Hindlimb muscle (tissue), 1 donor: ENCODE data around the gene ITGB3BP. TPM values are rescaled to one million over a fixed set of nuclear protein-coding genes. Genes with fewer than 3 reads are reported as not detected.
A peak's percentile ranks its signal among the peaks of the same experiment; 100 is the strongest.

Experiments
- DNase-seq: peaks from one replicate; pipeline ENCODE4 v3.0.0-alpha.2; 2013
- polyA plus RNA-seq: library from polyadenylated mRNA; unstranded; fragments of 120-200 nt; gene quantifications from one replicate; pipeline ENCODE4 v1.2.1, GENCODE V29; 2013; ENCODE audit not compliant: insufficient read length

ITGB3BP gene
- polyA plus RNA-seq, 1 donor, result 31.1 TPM

DNA sequence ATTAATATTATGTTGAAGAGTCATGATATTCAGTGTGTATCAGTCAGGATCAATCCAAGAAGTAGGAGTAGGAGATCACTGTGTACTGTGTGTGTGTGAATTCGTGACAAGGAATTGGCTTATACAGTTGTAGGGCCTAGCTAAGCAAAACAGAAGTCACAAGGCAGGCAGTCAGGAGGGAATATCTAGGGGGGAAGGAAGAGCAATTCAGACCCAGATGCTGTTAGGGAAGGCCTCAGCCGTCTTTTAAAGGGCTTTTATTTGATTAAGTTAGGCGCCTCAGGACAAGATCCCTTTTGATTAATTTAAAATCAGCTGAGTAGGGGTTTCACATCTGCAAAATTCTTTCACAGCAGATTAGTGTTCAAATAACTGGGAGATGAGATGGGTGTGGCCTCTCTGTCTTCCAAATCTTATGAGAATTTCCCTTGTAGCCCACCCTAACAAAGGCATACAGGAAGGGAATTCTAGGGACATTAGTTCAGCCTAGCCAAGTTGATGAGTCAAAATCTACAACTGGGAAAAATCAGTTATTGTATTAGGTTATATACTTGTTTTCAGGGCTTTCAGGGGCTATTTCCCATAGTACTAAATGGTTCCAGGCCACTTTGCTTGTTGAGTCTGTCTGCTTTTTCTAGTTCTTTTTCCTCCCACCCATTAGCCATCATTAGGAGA is 108.2 kb downstream of the ITGB3BP start:
- DNase-seq, result peak; percentile 11

DNA sequence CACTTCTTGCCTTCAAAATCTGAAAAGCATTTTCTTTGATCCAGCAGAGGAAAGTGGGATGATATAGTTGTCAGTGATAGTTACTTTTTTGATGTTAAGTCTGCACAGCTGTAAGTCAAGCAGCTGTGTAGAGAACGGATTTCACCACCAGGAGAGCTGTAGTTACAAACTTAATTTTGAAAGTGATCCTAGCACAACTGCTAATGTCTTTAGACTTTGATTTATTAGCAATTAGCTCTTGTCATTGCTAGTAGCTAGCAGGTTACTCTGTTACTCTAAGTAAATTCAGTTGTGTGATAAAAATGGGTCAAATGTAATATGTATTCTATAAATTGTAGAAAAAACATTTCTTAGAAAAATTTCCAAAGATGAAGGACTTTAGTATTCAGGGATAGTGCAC is 109.6 kb downstream of the ITGB3BP start:
- no peak for DNase-seq

DNA sequence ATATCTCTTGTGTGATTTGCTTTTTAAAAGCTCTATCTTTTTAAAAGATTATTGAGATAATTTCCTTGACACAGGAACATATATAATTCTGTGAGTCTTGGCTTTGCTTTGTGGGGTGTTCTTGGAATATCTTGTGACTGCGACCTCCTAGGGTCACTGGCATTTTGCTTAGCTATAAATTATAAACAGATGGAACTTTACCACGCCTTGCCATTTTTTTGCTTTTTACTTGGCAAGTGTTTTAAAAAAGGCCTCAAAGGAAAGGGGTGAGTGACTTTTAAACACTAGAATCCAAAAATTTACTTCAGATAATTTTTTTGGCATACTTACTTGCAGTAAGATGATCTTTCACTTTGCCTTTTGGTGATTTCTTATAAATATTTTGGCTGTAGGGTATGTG is 112.0 kb downstream of the ITGB3BP start:
- no peak for DNase-seq

DNA sequence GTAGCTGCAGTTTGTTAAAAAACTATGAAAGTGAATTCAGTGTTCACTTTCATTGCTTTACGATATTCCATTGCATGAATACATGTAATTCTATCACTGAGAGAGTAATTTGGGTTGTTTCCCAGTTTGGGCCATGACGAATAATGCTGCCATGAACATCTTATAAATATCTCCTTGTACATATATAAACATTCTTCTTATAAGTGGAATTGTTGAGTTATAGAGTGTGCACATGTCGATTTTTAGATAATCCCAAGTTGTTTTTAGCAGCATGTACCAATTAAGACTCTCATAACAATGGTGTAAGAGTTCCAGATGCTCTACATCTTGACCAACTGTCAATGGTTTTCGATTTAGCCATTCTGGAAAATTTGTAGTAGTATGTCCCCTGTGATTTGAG is 114.7 kb downstream of the ITGB3BP start:
- no peak for DNase-seq

DNA sequence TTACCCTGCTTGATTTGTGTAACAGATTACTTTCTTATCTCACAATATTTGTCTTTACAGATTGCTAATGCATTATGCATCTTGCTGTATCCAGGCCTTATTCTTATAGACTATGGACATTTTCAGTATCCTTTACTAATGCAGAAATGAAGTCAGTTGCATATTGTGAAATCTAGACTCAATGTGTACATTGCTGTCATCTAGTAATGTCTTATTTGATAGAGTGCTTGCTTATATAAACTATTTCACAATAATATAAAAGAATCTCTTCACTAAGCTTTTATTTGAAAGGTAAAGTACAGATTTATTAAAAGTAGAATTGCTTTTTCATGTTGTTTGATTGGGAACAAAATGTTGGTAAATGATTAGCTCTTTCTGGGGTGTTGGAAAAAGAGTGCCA is 116.0 kb downstream of the ITGB3BP start:
- DNase-seq, result no peak

DNA sequence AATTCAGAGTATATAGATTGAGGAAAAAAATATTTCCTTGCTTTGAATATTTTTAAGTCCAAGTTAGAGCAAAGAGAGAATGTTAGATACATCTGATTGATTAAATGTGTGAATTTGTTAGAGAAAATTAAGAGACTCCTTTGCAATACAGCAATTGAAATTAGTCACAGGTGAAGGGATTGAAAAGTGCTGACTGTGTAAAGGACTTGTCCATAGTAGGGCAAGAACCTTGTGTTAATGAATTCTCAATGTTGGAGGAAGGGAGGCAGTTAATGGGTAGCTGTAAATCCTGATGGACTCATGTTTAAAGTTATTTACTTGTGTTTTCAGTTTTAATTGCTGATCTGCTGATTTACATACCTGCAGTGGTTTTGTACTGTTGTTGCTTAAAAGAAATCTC is 117.0 kb downstream of the ITGB3BP start:
- DNase-seq, result no peak

DNA sequence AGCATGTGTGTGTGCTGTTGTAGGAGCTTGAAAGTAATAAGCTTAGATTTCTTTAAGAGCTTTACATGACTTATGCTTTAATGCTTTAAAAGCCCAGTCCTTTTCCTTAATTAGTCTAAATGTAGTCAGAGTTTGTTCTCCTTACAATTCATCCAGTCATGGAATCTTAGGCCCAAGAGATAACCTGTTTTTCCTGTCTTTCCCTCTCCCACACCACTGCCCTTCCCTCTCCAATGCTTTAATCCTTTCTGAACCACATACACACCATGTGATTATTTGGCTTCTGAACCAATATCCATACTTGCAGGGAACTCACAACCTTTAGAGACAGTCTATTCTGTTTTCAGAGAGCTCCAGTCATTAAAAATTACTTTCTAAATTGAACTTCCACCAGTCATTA is 118.0 kb downstream of the ITGB3BP start:
- DNase-seq, result no peak

DNA sequence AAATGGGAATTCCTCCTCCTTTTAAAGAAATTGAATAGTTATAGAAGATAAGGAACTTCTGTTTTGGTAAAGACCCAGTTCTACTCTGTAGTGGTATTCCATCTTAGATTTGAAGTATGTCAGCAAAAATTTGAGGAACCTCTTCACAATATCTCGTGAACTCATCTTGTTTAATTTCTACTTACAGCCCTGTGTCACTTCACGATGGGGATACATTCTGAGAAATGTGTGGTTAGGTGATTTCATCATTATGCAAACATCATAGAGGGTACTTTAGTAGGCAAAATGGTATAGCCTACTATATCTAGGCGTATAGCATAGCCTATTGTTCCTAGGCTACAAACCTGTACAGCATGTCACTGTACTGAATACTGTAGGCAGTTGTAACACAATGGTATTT is 119.6 kb downstream of the ITGB3BP start:
- DNase-seq, result no peak

DNA sequence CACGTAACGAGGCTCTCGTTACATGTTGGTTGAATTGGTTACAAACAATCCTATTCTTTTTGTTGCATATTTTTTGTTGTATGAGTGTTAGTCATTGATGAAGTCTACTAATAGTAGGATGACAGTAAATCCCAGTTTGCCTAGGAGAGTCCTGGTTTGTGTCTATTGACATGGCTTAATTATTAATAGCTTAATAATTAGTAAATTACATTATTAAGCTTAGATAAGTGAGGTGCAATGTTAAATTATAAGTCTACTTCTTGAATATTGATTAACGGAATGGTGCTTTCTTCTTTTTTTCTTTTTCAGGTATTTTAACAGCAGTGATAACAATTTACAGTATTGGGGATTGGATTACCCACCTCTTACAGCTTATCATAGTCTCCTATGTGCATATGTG is 121.1 kb downstream of the ITGB3BP start:
- DNase-seq, result no peak

Other genes with a start within 250 kb of the ITGB3BP start
- gene FOXD3, start 200.7 kb downstream of the ITGB3BP start, polyA plus RNA-seq, result 10.6 TPM
- 17.4 TPM for gene ALG6, start 155.6 kb downstream of the ITGB3BP start, polyA plus RNA-seq
- gene EFCAB7, start 300 bp upstream of the ITGB3BP start, polyA plus RNA-seq, result 9.7 TPM
- gene PGM1, start 70.2 kb upstream of the ITGB3BP start, polyA plus RNA-seq, result 77.2 TPM